H1 (cell line): Measurements from ENCODE around the gene PITPNC1. TPM values are rescaled to one million over a fixed set of nuclear protein-coding genes. Genes with fewer than 3 reads are reported as not detected.
"Not testable (repeated sequence)": the region's sequence is repeated elsewhere in the genome, so short reads cannot be mapped to it uniquely, and the experiment has no call there.

Experiments used
- CTCF ChIA-PET: fragments of 300-600 bp; sonication (Branson Sonifier 250); formaldehyde crosslinking; loops from one replicate; lab custom pipeline; 2021; ENCODE audit not compliant: partially characterized antibody; lab: Charles Lee
- POLR2A ChIA-PET: fragments of 300-600 bp; sonication (Branson Sonifier 250); formaldehyde crosslinking; loops from one replicate; lab custom pipeline; 2021; ENCODE audit warnings: inconsistent platforms; ENCODE audit not compliant: partially characterized antibody; lab: Charles Lee
- DNase-seq, 2 experiments: peaks; one replicate each; pipeline versions ENCODE4 v3.0.0 to v3.0.0-alpha.2; 2010 to 2022; ENCODE audit warnings: low spot score in 2 of 2, low read depth in 1 of 2, mixed read lengths in 1 of 2
- FAIRE-seq: peaks from 2 replicates; lab custom pipeline; 2011; peaks lifted over from hg19 to GRCh38; lab: Jason Lieb, UNC
- H2AFZ ChIP-seq: 2 replicates; pipeline ENCODE4 v1.8.1; 2012; ENCODE audit warnings: low read length, inconsistent platforms
- H2AK5ac ChIP-seq: 2 replicates; pipeline ENCODE4 v1.6.1; 2013; ENCODE audit warnings: low read depth, low read length
- H2BK120ac ChIP-seq: replicated peaks from 2 replicates; pipeline ENCODE3; 2013; ENCODE audit warnings: low read depth, low read length, inconsistent platforms
- H2BK12ac ChIP-seq: 2 replicates; pipeline ENCODE4 v1.6.1; 2013; ENCODE audit warnings: low read depth, low read length
- H2BK15ac ChIP-seq: 2 replicates; pipeline ENCODE4 v1.6.1; 2013; ENCODE audit warnings: low read length
- H2BK20ac ChIP-seq: 2 replicates; pipeline ENCODE4 v1.6.1; 2013; ENCODE audit warnings: low read length
- H2BK5ac ChIP-seq: 2 replicates; pipeline ENCODE4 v1.6.1; 2013; ENCODE audit warnings: low read depth, low read length
- H3K14ac ChIP-seq: 2 replicates; pipeline ENCODE4 v1.6.1; 2013; ENCODE audit warnings: inconsistent platforms; ENCODE audit not compliant: insufficient read length
- H3K18ac ChIP-seq: 2 replicates; pipeline ENCODE4 v1.6.1; 2013; ENCODE audit warnings: low read length; ENCODE audit errors: extremely low read depth
- H3K23ac ChIP-seq: 2 replicates; pipeline ENCODE4 v1.6.1; 2013; ENCODE audit warnings: inconsistent platforms; ENCODE audit not compliant: insufficient read length
- H3K23me2 ChIP-seq: 2 replicates; pipeline ENCODE4 v1.6.1; 2013; ENCODE audit warnings: low read depth, low read length
- H3K27ac ChIP-seq: 2 replicates; pipeline ENCODE4 v1.6.1; 2011; ENCODE audit warnings: low read depth, low read length, inconsistent platforms
- H3K27me3 ChIP-seq, 4 experiments: replicated peaks in 1 of 4; 1 replicate in 1 of 4; 2 replicates in 3 of 4; pipeline versions ENCODE4 v1.6.1 to v1.8.1; 2011 to 2013; ENCODE audit warnings: low read length in 3 of 4, mild to moderate bottlenecking in 3 of 4, inconsistent platforms in 2 of 4, mixed read lengths in 2 of 4, moderate library complexity in 1 of 4; ENCODE audit not compliant: control insufficient read depth in 3 of 4, insufficient read depth in 3 of 4; ENCODE audit errors: extremely low read depth in 1 of 4
- H3K36me3 ChIP-seq, 4 experiments: 2 replicates each; pipeline versions ENCODE4 v1.6.1 to v1.8.1; 2011 to 2013; ENCODE audit warnings: mild to moderate bottlenecking in 4 of 4, low read length in 3 of 4, moderate library complexity in 2 of 4, control low read depth in 1 of 4, inconsistent platforms in 1 of 4; ENCODE audit not compliant: insufficient read depth in 4 of 4, control insufficient read depth in 2 of 4
- H3K4ac ChIP-seq: replicated peaks from 2 replicates; pipeline ENCODE3; 2013; ENCODE audit warnings: low read length, low read depth, mixed read lengths, inconsistent platforms; ENCODE audit not compliant: insufficient read length
- H3K4me1 ChIP-seq, 4 experiments: replicated peaks in 1 of 4; 1 replicate in 1 of 4; 2 replicates in 3 of 4; pipeline versions ENCODE4 v1.6.1 to v1.8.1; 2011 to 2013; ENCODE audit warnings: low read length in 3 of 4, inconsistent platforms in 2 of 4, mixed read lengths in 1 of 4; ENCODE audit not compliant: insufficient read depth in 4 of 4, control insufficient read depth in 3 of 4
- H3K4me2 ChIP-seq, 2 experiments: 2 replicates each; pipeline versions ENCODE4 v1.6.1 to v1.8.1; 2011 to 2013; ENCODE audit warnings: low read depth in 2 of 2, low read length in 2 of 2, control low read depth in 1 of 2, inconsistent platforms in 1 of 2, mild to moderate bottlenecking in 1 of 2; ENCODE audit not compliant: insufficient read depth in 1 of 2
- H3K4me3 ChIP-seq, 4 experiments: fragments of 200-600, 300-600 bp in 1 of 4; sonication (generic), shearing (Covaris generic), sonication (Bioruptor Twin) in 1 of 4; 2 replicates each; pipeline versions ENCODE4 v1.5.1 to v1.8.1; 2011 to 2016; ENCODE audit warnings: low read length in 4 of 4, low read depth in 3 of 4, control low read depth in 2 of 4, inconsistent platforms in 2 of 4, mild to moderate bottlenecking in 2 of 4, mixed read lengths in 1 of 4, moderate library complexity in 1 of 4; ENCODE audit not compliant: insufficient read depth in 2 of 4; ENCODE audit errors: extremely low read depth in 1 of 4
- H3K56ac ChIP-seq: replicated peaks from 2 replicates; pipeline ENCODE3; 2013; ENCODE audit warnings: low read depth, mild to moderate bottlenecking, mixed read lengths, low read length, inconsistent platforms; ENCODE audit not compliant: insufficient read length
- H3K79me1 ChIP-seq: 2 replicates; pipeline ENCODE4 v1.6.1; 2013; ENCODE audit warnings: low read depth, low read length, control low read depth
- H3K79me2 ChIP-seq, 2 experiments: 2 replicates each; pipeline versions ENCODE4 v1.6.1 to v1.8.1; 2012 to 2013; ENCODE audit warnings: low read length in 2 of 2, mild to moderate bottlenecking in 2 of 2, inconsistent platforms in 1 of 2; ENCODE audit not compliant: insufficient read depth in 2 of 2, control insufficient read depth in 1 of 2
- H3K9ac ChIP-seq, 4 experiments: replicated peaks in 1 of 4; 1 replicate in 1 of 4; 2 replicates in 3 of 4; pipeline versions ENCODE4 v1.6.1 to v1.8.1; 2011 to 2013; ENCODE audit warnings: low read depth in 3 of 4, low read length in 3 of 4, control low read depth in 2 of 4, mild to moderate bottlenecking in 2 of 4, moderate library complexity in 2 of 4, inconsistent platforms in 1 of 4; ENCODE audit errors: extremely low read depth in 1 of 4
- H3K9me3 ChIP-seq, 2 experiments: 2 replicates each; pipeline versions ENCODE4 v1.6.1 to v1.8.1; 2012 to 2013; ENCODE audit warnings: mild to moderate bottlenecking in 2 of 2, moderate library complexity in 2 of 2, control low read depth in 1 of 2, inconsistent platforms in 1 of 2, low read depth in 1 of 2, low read length in 1 of 2, mixed read lengths in 1 of 2; ENCODE audit not compliant: insufficient read depth in 2 of 2
- H4K20me1 ChIP-seq, 2 experiments: replicated peaks in 1 of 2; 2 replicates each; pipeline versions ENCODE3 to v1.8.1; 2011 to 2013; ENCODE audit warnings: inconsistent platforms in 2 of 2, low read length in 2 of 2, mild to moderate bottlenecking in 1 of 2; ENCODE audit not compliant: insufficient read depth in 2 of 2, control insufficient read depth in 1 of 2
- H4K5ac ChIP-seq: 2 replicates; pipeline ENCODE4 v1.6.1; 2013; ENCODE audit warnings: low read length, low read depth, mixed read lengths, inconsistent platforms; ENCODE audit not compliant: insufficient read length
- H4K8ac ChIP-seq: 2 replicates; pipeline ENCODE4 v1.8.0; 2013; ENCODE audit warnings: mild to moderate bottlenecking, moderate library complexity, low read length, inconsistent platforms; ENCODE audit not compliant: insufficient read depth; ENCODE audit errors: extremely low read depth
- H4K91ac ChIP-seq: replicated peaks from 2 replicates; pipeline ENCODE3; 2013; ENCODE audit warnings: low read length, mixed read lengths, inconsistent platforms; ENCODE audit not compliant: insufficient read length
- WGBS, 2 experiments: shearing (Covaris generic) in 1 of 2; methylation state at CpG; one replicate each; pipeline versions ENCODE4 v1.1.6 to v1.1.7; 2013 to 2015; ENCODE audit warnings: low lambda C conversion rate in 2 of 2, mixed read lengths in 2 of 2, inconsistent platforms in 1 of 2, low coverage in 1 of 2, missing lambda C conversion rate in 1 of 2; ENCODE audit not compliant: insufficient replicate concordance in 2 of 2, insufficient coverage in 1 of 2, insufficient read length in 1 of 2; ENCODE audit errors: extremely low coverage in 1 of 2, missing lambda C conversion rate in 1 of 2; 5-methylcytosine and 5-hydroxymethylcytosine counted together
- polyA plus RNA-seq, 7 experiments: library from polyadenylated mRNA; depleted of rRNA in 3 of 7; stranded (reverse) in 5 of 7; unstranded in 2 of 7; fragments of >200 nt in 5 of 7; fragments of 200-250 nt in 2 of 7; gene quantifications; 1 replicate in 5 of 7; 2 replicates in 1 of 7; 4 replicates in 1 of 7; pipeline versions ENCODE4 v1.2.1 to v1.2.3, GENCODE V29; 2011 to 2013; ENCODE audit warnings: missing spikeins in 2 of 7, mixed read lengths in 2 of 7
- total RNA-seq: library from RNA; stranded (reverse); fragmentation: NEBNext Ultra II Directional; extraction: Animal tissue kit (Norgen Biotek cat#: 25700); gene quantifications from 2 replicates; pipeline ENCODE4 v1.2.1, GENCODE V29; 2021

PITPNC1 gene
- total and polyA plus RNA-seq, 2 of the 8 experiments (the other 6 are each of a cell fraction or from before 2014, with no cell fraction given), result 17.6 to 54.7 TPM

- H2BK120ac ChIP-seq, H3K27me3 ChIP-seq, H4K20me1 ChIP-seq, H2AK5ac ChIP-seq, H3K14ac ChIP-seq, H3K9me3 ChIP-seq, H3K4ac ChIP-seq, H3K9ac ChIP-seq, H3K4me3 ChIP-seq, H2BK20ac ChIP-seq, H2BK12ac ChIP-seq, FAIRE-seq, H3K79me1 ChIP-seq, H2BK15ac ChIP-seq, H4K8ac ChIP-seq, H2BK5ac ChIP-seq, H3K23me2 ChIP-seq, H3K36me3 ChIP-seq, DNase-seq, H4K91ac ChIP-seq, H3K4me2 ChIP-seq, H3K23ac ChIP-seq, H3K18ac ChIP-seq, H3K27ac ChIP-seq, H3K56ac ChIP-seq, H2AFZ ChIP-seq, H4K5ac ChIP-seq: not testable (repeated sequence)
- H3K4me1 ChIP-seq, result peaks cover 2 to 17% (median 6%) of the 10 kb centered on the region in 4 experiments
- WGBS, 2 experiments, result 91% methylated on average over 4 of the region's 4 CpGs; no CpG with 5 or more reads in 1 of the 2 experiments
- ChIA-PET POLR2A (interaction anchor here (0.6 to 0.8 kb wide), 2 partner anchors 21 to 94 kb away, joined by 3 read pairs; no protein-coding TSS in a partner anchor), CTCF (interaction anchor here (0.6 to 5.4 kb wide), 9 partner anchors 10 to 748 kb away, joined by 3 to 63 read pairs (median 4); no protein-coding TSS in a partner anchor)
- peaks cover 0 to 48% of the 10 kb centered on the region in 2 experiments; a peak in 2 of 4 replicates for H3K79me2 ChIP-seq
These were observed 95.5 kb downstream of the PITPNC1 start for GRCh38 chr17:67472606-67473005.
